WTC11 (cell line): ENCODE data around the gene MPEG1. TPM values are rescaled to one million over a fixed set of nuclear protein-coding genes. Genes with fewer than 3 reads are reported as not detected.

Experiments used
- ATAC-seq: fragments of 200-7000 bp; cut with Tn5 transposase; 2 replicates; pipeline ENCODE4 v1.10.0; 2021; ENCODE audit warnings: mild to moderate bottlenecking, moderate library complexity
- CTCF ChIA-PET: fragments of 300-600 bp; sonication (Branson Sonifier 250); formaldehyde crosslinking; loops from one replicate; lab custom pipeline; 2021; ENCODE audit warnings: antibody characterized with exemption; lab: Charles Lee
- POLR2A ChIA-PET: fragments of 350-600 bp; sonication (Branson Sonifier 250); formaldehyde crosslinking; loops from one replicate; lab custom pipeline; 2021; ENCODE audit warnings: antibody characterized with exemption; lab: Charles Lee
- DNase-seq: peaks from one replicate; pipeline ENCODE4 v3.0.0; 2021; ENCODE audit warnings: low spot score
- H3K27ac Mint-ChIP-seq: 2 replicates; pipeline ENCODE4 v1.8.0; 2021; ENCODE audit warnings: mixed read lengths
- H3K27me3 Mint-ChIP-seq: 2 replicates; pipeline ENCODE4 v1.8.0; 2021; ENCODE audit warnings: low read depth, mild to moderate bottlenecking, moderate library complexity, mixed read lengths
- H3K36me3 Mint-ChIP-seq: 2 replicates; pipeline ENCODE4 v1.8.0; 2021; ENCODE audit warnings: mixed read lengths
- H3K4me1 Mint-ChIP-seq: 2 replicates; pipeline ENCODE4 v1.8.0; 2022; ENCODE audit warnings: mixed read lengths
- H3K4me3 Mint-ChIP-seq: 2 replicates; pipeline ENCODE4 v1.8.0; 2021; ENCODE audit warnings: mild to moderate bottlenecking, moderate library complexity, mixed read lengths
- H3K9me3 Mint-ChIP-seq: 2 replicates; pipeline ENCODE4 v1.8.0; 2021; ENCODE audit warnings: mixed read lengths
- CREB1 ChIP-seq: sonication (generic); formaldehyde crosslinking; IDR thresholded peaks from 2 replicates; pipeline ENCODE4 v1.8.0; 2023; ENCODE audit warnings: mild to moderate bottlenecking, missing genetic modification reagents
- ETV6 ChIP-seq: sonication (generic); formaldehyde crosslinking; IDR thresholded peaks from 2 replicates; pipeline ENCODE4 v1.8.1; 2022; ENCODE audit warnings: mild to moderate bottlenecking, missing genetic modification reagents
- FOXK1 ChIP-seq: sonication (generic); formaldehyde crosslinking; IDR thresholded peaks from 2 replicates; pipeline ENCODE4 v1.8.0; 2022; ENCODE audit warnings: mild to moderate bottlenecking, moderate library complexity, missing genetic modification reagents
- FOXP1 ChIP-seq: sonication (generic); formaldehyde crosslinking; IDR thresholded peaks from 2 replicates; pipeline ENCODE4 v1.8.0; 2022; ENCODE audit warnings: missing genetic modification reagents, mild to moderate bottlenecking, moderate library complexity, borderline replicate concordance
- GTF2I ChIP-seq: fragments of 250-450 bp; sonication (Bioruptor Pico); conservative IDR thresholded peaks from 2 replicates; pipeline ENCODE4 v1.4.0; 2021; ENCODE audit warnings: mild to moderate bottlenecking
- KAT7 ChIP-seq: sonication (generic); formaldehyde crosslinking; IDR thresholded peaks from 2 replicates; pipeline ENCODE4 v1.8.1; 2023; ENCODE audit warnings: missing genetic modification reagents, mild to moderate bottlenecking, borderline replicate concordance
- MYBL2 ChIP-seq: sonication (generic); formaldehyde crosslinking; IDR thresholded peaks from 2 replicates; pipeline ENCODE4 v1.8.1; 2023; ENCODE audit warnings: mild to moderate bottlenecking, moderate library complexity, missing genetic modification reagents
- NR1H2 ChIP-seq: sonication (generic); formaldehyde crosslinking; IDR thresholded peaks from 2 replicates; pipeline ENCODE4 v1.9.0; 2021; ENCODE audit warnings: mild to moderate bottlenecking, moderate library complexity, missing genetic modification reagents
- TCF7 ChIP-seq: sonication (generic); formaldehyde crosslinking; IDR thresholded peaks from 2 replicates; pipeline ENCODE4 v1.8.0; 2022; ENCODE audit warnings: mild to moderate bottlenecking, low read depth, missing genetic modification reagents, moderate library complexity
- TEAD1 ChIP-seq: sonication (generic); formaldehyde crosslinking; IDR thresholded peaks from 2 replicates; pipeline ENCODE4 v1.8.0; 2022; ENCODE audit warnings: mild to moderate bottlenecking, missing genetic modification reagents
- TEAD4 ChIP-seq: sonication (generic); formaldehyde crosslinking; IDR thresholded peaks from 2 replicates; pipeline ENCODE4 v1.8.0; 2022; ENCODE audit warnings: mild to moderate bottlenecking, missing genetic modification reagents
- TP53 ChIP-seq: sonication (generic); formaldehyde crosslinking; IDR thresholded peaks from 2 replicates; pipeline ENCODE4 v1.8.1; 2023; ENCODE audit warnings: mild to moderate bottlenecking, missing genetic modification reagents
- ZNF317 ChIP-seq: sonication (generic); formaldehyde crosslinking; IDR thresholded peaks from 2 replicates; pipeline ENCODE4 v1.8.1; 2023; ENCODE audit warnings: low read depth, mild to moderate bottlenecking, moderate library complexity, missing genetic modification reagents, borderline replicate concordance
- ZNF416 ChIP-seq: fragments of 250-450 bp; sonication (Bioruptor Pico); IDR thresholded peaks from 2 replicates; pipeline ENCODE4 v1.9.0; 2021; ENCODE audit warnings: mild to moderate bottlenecking, inconsistent platforms
- total RNA-seq: library from RNA; stranded (reverse); gene quantifications from 3 replicates; pipeline ENCODE4 v1.2.3, GENCODE V29; 2021
- TF ChIP-seq, protein P1 (sequence below): sonication (generic); formaldehyde crosslinking; conservative IDR thresholded peaks from 2 replicates; pipeline ENCODE4 v1.8.1; 2023; ENCODE audit warnings: mild to moderate bottlenecking, low read depth, missing genetic modification reagents, moderate library complexity
- TF ChIP-seq, protein P2 (sequence below): fragments of 250-450 bp; sonication (Bioruptor Pico); IDR thresholded peaks from 2 replicates; pipeline ENCODE4 v1.9.0; 2021; ENCODE audit warnings: moderate library complexity, mild to moderate bottlenecking, inconsistent platforms, borderline replicate concordance
- TF ChIP-seq, protein P3 (sequence below): fragments of 250-450 bp; sonication (Bioruptor Pico); IDR thresholded peaks from 2 replicates; pipeline ENCODE4 v2.1.2; 2022; ENCODE audit warnings: mild to moderate bottlenecking, moderate library complexity
- TF ChIP-seq, protein P4 (sequence below): sonication (generic); formaldehyde crosslinking; IDR thresholded peaks from 2 replicates; pipeline ENCODE4 v1.8.0; 2023; ENCODE audit warnings: mild to moderate bottlenecking, missing genetic modification reagents
- TF ChIP-seq, protein P5 (sequence below): sonication (generic); formaldehyde crosslinking; IDR thresholded peaks from 2 replicates; pipeline ENCODE4 v1.8.0; 2023; ENCODE audit warnings: missing genetic modification reagents
- TF ChIP-seq, protein P6 (sequence below): sonication (generic); formaldehyde crosslinking; IDR thresholded peaks from 2 replicates; pipeline ENCODE4 v1.8.1; 2022; ENCODE audit warnings: missing genetic modification reagents, borderline replicate concordance
- TF ChIP-seq, protein P7 (sequence below): sonication (generic); formaldehyde crosslinking; conservative IDR thresholded peaks from 2 replicates; pipeline ENCODE4 v1.8.1; 2022; ENCODE audit warnings: mild to moderate bottlenecking, missing genetic modification reagents
- TF ChIP-seq, protein P8 (sequence below): sonication (generic); formaldehyde crosslinking; IDR thresholded peaks from 2 replicates; pipeline ENCODE4 v1.8.1; 2022; ENCODE audit warnings: low read depth, missing genetic modification reagents, borderline replicate concordance

MPEG1 gene
- total RNA-seq, 1 experiment from 2014 or later: 0.09 TPM

DNA sequence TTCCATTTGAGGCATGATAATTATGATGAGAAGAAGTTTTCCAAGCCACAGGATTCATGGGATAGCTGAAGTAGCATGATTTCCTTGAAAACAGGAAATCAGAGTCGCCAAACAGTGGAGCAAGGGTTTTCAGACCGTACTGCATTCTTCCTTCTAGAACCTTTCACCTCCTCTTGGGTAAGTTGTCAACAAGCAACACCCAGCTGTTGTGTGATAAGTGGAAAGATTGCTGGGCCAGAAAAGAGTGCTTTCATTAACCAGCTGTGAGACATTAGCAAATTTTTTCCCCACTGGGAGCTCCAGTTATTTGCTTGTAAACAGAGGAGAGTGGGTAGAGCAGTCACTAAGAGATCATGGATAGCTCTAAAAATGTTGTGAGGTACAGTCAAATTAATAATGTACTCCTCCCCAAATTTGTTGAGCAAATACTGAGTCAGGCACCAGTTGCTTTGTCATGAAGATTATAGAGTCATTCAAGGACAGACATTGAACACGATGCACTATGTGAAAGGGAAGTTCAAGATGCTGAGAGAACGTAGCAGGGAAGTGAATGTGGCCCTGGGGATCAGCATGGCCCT is 11.7 kb upstream of the MPEG1 start (continued):
- TF ChIP-seq, protein P1, sequence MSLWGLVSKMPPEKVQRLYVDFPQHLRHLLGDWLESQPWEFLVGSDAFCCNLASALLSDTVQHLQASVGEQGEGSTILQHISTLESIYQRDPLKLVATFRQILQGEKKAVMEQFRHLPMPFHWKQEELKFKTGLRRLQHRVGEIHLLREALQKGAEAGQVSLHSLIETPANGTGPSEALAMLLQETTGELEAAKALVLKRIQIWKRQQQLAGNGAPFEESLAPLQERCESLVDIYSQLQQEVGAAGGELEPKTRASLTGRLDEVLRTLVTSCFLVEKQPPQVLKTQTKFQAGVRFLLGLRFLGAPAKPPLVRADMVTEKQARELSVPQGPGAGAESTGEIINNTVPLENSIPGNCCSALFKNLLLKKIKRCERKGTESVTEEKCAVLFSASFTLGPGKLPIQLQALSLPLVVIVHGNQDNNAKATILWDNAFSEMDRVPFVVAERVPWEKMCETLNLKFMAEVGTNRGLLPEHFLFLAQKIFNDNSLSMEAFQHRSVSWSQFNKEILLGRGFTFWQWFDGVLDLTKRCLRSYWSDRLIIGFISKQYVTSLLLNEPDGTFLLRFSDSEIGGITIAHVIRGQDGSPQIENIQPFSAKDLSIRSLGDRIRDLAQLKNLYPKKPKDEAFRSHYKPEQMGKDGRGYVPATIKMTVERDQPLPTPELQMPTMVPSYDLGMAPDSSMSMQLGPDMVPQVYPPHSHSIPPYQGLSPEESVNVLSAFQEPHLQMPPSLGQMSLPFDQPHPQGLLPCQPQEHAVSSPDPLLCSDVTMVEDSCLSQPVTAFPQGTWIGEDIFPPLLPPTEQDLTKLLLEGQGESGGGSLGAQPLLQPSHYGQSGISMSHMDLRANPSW: no peak
- TF ChIP-seq TEAD4 (CRISPR knock-in tag) (no peak), TCF7 (CRISPR knock-in tag) (no peak), GTF2I (CRISPR knock-in tag) (no peak)
- TF ChIP-seq, protein P2, sequence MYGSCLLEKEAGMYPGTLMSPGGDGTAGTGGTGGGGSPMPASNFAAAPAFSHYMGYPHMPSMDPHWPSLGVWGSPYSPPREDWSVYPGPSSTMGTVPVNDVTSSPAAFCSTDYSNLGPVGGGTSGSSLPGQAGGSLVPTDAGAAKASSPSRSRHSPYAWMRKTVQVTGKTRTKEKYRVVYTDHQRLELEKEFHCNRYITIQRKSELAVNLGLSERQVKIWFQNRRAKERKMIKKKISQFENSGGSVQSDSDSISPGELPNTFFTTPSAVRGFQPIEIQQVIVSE (CRISPR knock-in tag): no peak
- TF ChIP-seq, protein P3, sequence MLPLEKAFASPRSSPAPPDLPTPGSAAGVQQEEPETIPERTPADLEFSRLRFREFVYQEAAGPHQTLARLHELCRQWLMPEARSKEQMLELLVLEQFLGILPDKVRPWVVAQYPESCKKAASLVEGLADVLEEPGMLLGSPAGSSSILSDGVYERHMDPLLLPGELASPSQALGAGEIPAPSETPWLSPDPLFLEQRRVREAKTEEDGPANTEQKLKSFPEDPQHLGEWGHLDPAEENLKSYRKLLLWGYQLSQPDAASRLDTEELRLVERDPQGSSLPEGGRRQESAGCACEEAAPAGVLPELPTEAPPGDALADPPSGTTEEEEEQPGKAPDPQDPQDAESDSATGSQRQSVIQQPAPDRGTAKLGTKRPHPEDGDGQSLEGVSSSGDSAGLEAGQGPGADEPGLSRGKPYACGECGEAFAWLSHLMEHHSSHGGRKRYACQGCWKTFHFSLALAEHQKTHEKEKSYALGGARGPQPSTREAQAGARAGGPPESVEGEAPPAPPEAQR (CRISPR knock-in tag): no peak
- TF ChIP-seq, all 79 proteins: peak for 0

DNA sequence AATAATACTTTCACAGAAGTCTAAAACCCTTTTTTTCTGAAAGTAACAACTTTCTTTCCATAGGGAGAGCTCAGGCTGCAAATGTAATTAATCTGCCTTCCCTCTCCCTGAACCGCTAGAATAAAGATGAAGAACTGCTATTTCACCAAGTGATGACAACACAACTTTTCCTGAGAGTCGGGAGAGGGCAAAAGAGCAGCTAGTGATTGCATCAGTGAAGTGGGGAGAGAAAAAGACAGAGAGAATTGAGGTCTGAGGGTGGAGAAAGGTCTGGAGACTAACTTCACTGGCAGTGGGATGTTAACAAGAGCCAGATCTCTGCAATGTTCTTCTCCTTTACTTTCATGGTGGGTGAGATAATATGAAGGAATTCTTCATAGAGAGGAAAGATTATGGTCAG is 10.9 kb upstream of the MPEG1 start:
- POLR2A ChIA-PET: no interaction called here
- Mint-ChIP-seq H3K27ac (no peak overlapping the region), H3K27me3 (no peaks in the 10 kb centered on the region; the same call in 1 of the 2 replicates), H3K4me3 (no peak overlapping the region), H3K9me3 (no peaks in the 10 kb centered on the region), H3K4me1 (no peaks in the 10 kb centered on the region), H3K36me3 (no peaks in the 10 kb centered on the region)
- TF ChIP-seq NR1H2 (CRISPR knock-in tag): no peak
- no peak for TF ChIP-seq FOXK1 (CRISPR knock-in tag)
- TF ChIP-seq, protein P4, sequence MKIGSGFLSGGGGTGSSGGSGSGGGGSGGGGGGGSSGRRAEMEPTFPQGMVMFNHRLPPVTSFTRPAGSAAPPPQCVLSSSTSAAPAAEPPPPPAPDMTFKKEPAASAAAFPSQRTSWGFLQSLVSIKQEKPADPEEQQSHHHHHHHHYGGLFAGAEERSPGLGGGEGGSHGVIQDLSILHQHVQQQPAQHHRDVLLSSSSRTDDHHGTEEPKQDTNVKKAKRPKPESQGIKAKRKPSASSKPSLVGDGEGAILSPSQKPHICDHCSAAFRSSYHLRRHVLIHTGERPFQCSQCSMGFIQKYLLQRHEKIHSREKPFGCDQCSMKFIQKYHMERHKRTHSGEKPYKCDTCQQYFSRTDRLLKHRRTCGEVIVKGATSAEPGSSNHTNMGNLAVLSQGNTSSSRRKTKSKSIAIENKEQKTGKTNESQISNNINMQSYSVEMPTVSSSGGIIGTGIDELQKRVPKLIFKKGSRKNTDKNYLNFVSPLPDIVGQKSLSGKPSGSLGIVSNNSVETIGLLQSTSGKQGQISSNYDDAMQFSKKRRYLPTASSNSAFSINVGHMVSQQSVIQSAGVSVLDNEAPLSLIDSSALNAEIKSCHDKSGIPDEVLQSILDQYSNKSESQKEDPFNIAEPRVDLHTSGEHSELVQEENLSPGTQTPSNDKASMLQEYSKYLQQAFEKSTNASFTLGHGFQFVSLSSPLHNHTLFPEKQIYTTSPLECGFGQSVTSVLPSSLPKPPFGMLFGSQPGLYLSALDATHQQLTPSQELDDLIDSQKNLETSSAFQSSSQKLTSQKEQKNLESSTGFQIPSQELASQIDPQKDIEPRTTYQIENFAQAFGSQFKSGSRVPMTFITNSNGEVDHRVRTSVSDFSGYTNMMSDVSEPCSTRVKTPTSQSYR (CRISPR knock-in tag): no peak
- no peak for TF ChIP-seq ETV6 (CRISPR knock-in tag)
- no peak for TF ChIP-seq KAT7
- no peak for TF ChIP-seq CREB1
- TF ChIP-seq, protein P5, sequence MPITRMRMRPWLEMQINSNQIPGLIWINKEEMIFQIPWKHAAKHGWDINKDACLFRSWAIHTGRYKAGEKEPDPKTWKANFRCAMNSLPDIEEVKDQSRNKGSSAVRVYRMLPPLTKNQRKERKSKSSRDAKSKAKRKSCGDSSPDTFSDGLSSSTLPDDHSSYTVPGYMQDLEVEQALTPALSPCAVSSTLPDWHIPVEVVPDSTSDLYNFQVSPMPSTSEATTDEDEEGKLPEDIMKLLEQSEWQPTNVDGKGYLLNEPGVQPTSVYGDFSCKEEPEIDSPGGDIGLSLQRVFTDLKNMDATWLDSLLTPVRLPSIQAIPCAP (CRISPR knock-in tag): no peak
- TF ChIP-seq MYBL2 (CRISPR knock-in tag): no peak
- TF ChIP-seq TP53 (CRISPR knock-in tag): no peak
- TF ChIP-seq, protein P6, sequence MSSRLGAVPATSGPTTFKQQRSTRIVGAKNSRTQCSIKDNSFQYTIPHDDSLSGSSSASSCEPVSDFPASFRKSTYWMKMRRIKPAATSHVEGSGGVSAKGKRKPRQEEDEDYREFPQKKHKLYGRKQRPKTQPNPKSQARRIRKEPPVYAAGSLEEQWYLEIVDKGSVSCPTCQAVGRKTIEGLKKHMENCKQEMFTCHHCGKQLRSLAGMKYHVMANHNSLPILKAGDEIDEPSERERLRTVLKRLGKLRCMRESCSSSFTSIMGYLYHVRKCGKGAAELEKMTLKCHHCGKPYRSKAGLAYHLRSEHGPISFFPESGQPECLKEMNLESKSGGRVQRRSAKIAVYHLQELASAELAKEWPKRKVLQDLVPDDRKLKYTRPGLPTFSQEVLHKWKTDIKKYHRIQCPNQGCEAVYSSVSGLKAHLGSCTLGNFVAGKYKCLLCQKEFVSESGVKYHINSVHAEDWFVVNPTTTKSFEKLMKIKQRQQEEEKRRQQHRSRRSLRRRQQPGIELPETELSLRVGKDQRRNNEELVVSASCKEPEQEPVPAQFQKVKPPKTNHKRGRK (CRISPR knock-in tag): no peak
- TF ChIP-seq FOXP1: no peak
- TF ChIP-seq, protein P7, sequence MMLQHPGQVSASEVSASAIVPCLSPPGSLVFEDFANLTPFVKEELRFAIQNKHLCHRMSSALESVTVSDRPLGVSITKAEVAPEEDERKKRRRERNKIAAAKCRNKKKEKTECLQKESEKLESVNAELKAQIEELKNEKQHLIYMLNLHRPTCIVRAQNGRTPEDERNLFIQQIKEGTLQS (CRISPR knock-in tag): no peak
- no peak for TF ChIP-seq ZNF416
- no peak for TF ChIP-seq TEAD1 (CRISPR knock-in tag)
- TF ChIP-seq, protein P8, sequence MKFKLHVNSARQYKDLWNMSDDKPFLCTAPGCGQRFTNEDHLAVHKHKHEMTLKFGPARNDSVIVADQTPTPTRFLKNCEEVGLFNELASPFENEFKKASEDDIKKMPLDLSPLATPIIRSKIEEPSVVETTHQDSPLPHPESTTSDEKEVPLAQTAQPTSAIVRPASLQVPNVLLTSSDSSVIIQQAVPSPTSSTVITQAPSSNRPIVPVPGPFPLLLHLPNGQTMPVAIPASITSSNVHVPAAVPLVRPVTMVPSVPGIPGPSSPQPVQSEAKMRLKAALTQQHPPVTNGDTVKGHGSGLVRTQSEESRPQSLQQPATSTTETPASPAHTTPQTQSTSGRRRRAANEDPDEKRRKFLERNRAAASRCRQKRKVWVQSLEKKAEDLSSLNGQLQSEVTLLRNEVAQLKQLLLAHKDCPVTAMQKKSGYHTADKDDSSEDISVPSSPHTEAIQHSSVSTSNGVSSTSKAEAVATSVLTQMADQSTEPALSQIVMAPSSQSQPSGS: no peak
- no peak for TF ChIP-seq ZNF317 (CRISPR knock-in tag)
- CTCF ChIA-PET: interaction anchor here (1.0 to 1.5 kb wide), 4 partner anchors 14 to 52 kb away, joined by 3 to 5 read pairs (median 4); partner anchors contain the start of gene DTX4
- ATAC-seq (no peak), DNase-seq (no peak)
